Head of caudate nucleus (tissue), 42 donors: Measurements from ENCODE around the gene KCNQ5.

Experiments used
- DNase-seq, 42 donors: peaks; one replicate each; pipeline versions ENCODE4 v3.0.0 to v3.0.0-alpha.2; 2020 to 2021; ENCODE audit warnings: mixed read lengths in 7 of 42
- intact Hi-C: fragments of 100-400 bp; cut with DNase I; formaldehyde crosslinking; loops from one replicate; pipeline ENCODE4 v1.15.0; 2022

KCNQ5 gene

GRCh38 chr6:73004861-73005260, 383.0 kb downstream of the KCNQ5 start:
- no peak for DNase-seq
- intact Hi-C loops: no loop called here

- no peak for DNase-seq
- intact Hi-C loops: no loop called here
Measured at GRCh38 chr6:73006146-73006545, 384.3 kb downstream of the KCNQ5 start.

- intact Hi-C loops: no loop called here
- DNase-seq: no peak
Measured at GRCh38 chr6:73011945-73012344, 390.1 kb downstream of the KCNQ5 start.

GRCh38 chr6:73017476-73017875, 395.6 kb downstream of the KCNQ5 start:
- intact Hi-C loops: no loop called here
- DNase-seq: no peak

GRCh38 chr6:73024598-73024997, 402.7 kb downstream of the KCNQ5 start:
- no peak for DNase-seq
- intact Hi-C loops: no loop called here

GRCh38 chr6:73027691-73028090, 405.8 kb downstream of the KCNQ5 start:
- DNase-seq: no peak
- intact Hi-C loops: no loop called here

- no peak for DNase-seq
- intact Hi-C loops: no loop called here
Measured at GRCh38 chr6:73028124-73028766, 406.4 kb downstream of the KCNQ5 start.

- DNase-seq: no peak
- intact Hi-C loops: no loop called here
Measured at GRCh38 chr6:73028893-73029450, 407.1 kb downstream of the KCNQ5 start.

GRCh38 chr6:73030257-73030656, 408.4 kb downstream of the KCNQ5 start:
- no peak for DNase-seq
- intact Hi-C loops: no loop called here

GRCh38 chr6:73030791-73031782, 409.2 kb downstream of the KCNQ5 start:
- DNase-seq: no peak
- intact Hi-C loops: no loop called here

GRCh38 chr6:73032586-73032985, 410.7 kb downstream of the KCNQ5 start:
- DNase-seq: no peak
- intact Hi-C loops: no loop called here

GRCh38 chr6:73036689-73037088, 414.8 kb downstream of the KCNQ5 start:
- intact Hi-C loops: no loop called here
- DNase-seq: no peak

GRCh38 chr6:73041051-73041450, 419.2 kb downstream of the KCNQ5 start:
- DNase-seq: no peak
- intact Hi-C loops: no loop called here

- no peak for DNase-seq
- intact Hi-C loops: no loop called here
Measured at GRCh38 chr6:73042892-73043291, 421.0 kb downstream of the KCNQ5 start.

GRCh38 chr6:73043446-73043845, 421.6 kb downstream of the KCNQ5 start:
- no peak for DNase-seq
- intact Hi-C loops: no loop called here

GRCh38 chr6:73045609-73046008, 423.7 kb downstream of the KCNQ5 start:
- intact Hi-C loops: no loop called here
- no peak for DNase-seq

- no peak for DNase-seq
- intact Hi-C loops: no loop called here
Measured at GRCh38 chr6:73047801-73048200, 425.9 kb downstream of the KCNQ5 start.

- no peak for DNase-seq
- intact Hi-C loops: no loop called here
Measured at GRCh38 chr6:73049971-73050594, 428.2 kb downstream of the KCNQ5 start.

- DNase-seq: no peak
- intact Hi-C loops: no loop called here
Measured at GRCh38 chr6:73050706-73051105, 428.8 kb downstream of the KCNQ5 start.

GRCh38 chr6:73051147-73051546, 429.3 kb downstream of the KCNQ5 start:
- no peak for DNase-seq
- intact Hi-C loops: no loop called here
